Keratinocyte (primary cell): ENCODE measurements around the gene RYR2. TPM values are rescaled to one million over a fixed set of nuclear protein-coding genes. Genes with fewer than 3 reads are reported as not detected.

Source experiments
- DNase-seq: peaks from one replicate; pipeline ENCODE4 v3.0.0-alpha.2; 2011; ENCODE audit warnings: low read depth, missing footprints, low spot score
- FAIRE-seq: peaks from 2 replicates; lab custom pipeline; 2011; peaks lifted over from hg19 to GRCh38; lab: Jason Lieb, UNC
- H2AFZ ChIP-seq: 2 replicates; pipeline ENCODE4 v1.6.0; 2012; ENCODE audit warnings: low read length, control low read depth, inconsistent platforms; ENCODE audit not compliant: control insufficient read depth
- H3K27ac ChIP-seq: 2 replicates; pipeline ENCODE4 v1.5.1; 2011; ENCODE audit warnings: low read length; ENCODE audit not compliant: control insufficient read depth, insufficient read depth
- H3K27me3 ChIP-seq: 3 replicates; pipeline ENCODE4 v1.6.0; 2011; ENCODE audit warnings: low read length; ENCODE audit not compliant: control insufficient read depth, insufficient read depth; ENCODE audit errors: extremely low read depth
- H3K36me3 ChIP-seq, 2 experiments: 2 replicates in 1 of 2; 3 replicates in 1 of 2; pipeline ENCODE4 v1.5.1; 2011; ENCODE audit warnings: low read length in 2 of 2, mild to moderate bottlenecking in 1 of 2; ENCODE audit not compliant: control insufficient read depth in 2 of 2, insufficient read depth in 2 of 2; ENCODE audit errors: extremely low read depth in 1 of 2
- H3K4me1 ChIP-seq: 3 replicates; pipeline ENCODE4 v1.5.1; 2011; ENCODE audit warnings: low read length; ENCODE audit not compliant: control insufficient read depth, insufficient read depth; ENCODE audit errors: extremely low read depth
- H3K4me2 ChIP-seq: 3 replicates; pipeline ENCODE4 v1.6.0; 2011; ENCODE audit warnings: low read depth, low read length; ENCODE audit not compliant: control insufficient read depth, insufficient read depth; ENCODE audit errors: extremely low read depth
- H3K4me3 ChIP-seq, 3 experiments: fragments of 200-600 bp in 1 of 3; sonication (generic) in 1 of 3; 2 replicates in 2 of 3; 3 replicates in 1 of 3; pipeline ENCODE4 v1.5.1; 2011 to 2016; ENCODE audit warnings: low read length in 3 of 3, mild to moderate bottlenecking in 3 of 3, control low read depth in 2 of 3, inconsistent platforms in 1 of 3, low read depth in 1 of 3, mixed read lengths in 1 of 3, mixed run types in 1 of 3, moderate library complexity in 1 of 3; ENCODE audit not compliant: control insufficient read depth in 2 of 3, insufficient read depth in 2 of 3; ENCODE audit errors: extremely low read depth in 1 of 3
- H3K79me2 ChIP-seq: 2 replicates; pipeline ENCODE4 v1.6.0; 2012; ENCODE audit warnings: low read length; ENCODE audit not compliant: control insufficient read depth, insufficient read depth
- H3K9ac ChIP-seq: 3 replicates; pipeline ENCODE4 v1.6.0; 2011; ENCODE audit warnings: low read length; ENCODE audit not compliant: control insufficient read depth, insufficient read depth; ENCODE audit errors: extremely low read depth
- H3K9me1 ChIP-seq: 3 replicates; pipeline ENCODE4 v1.6.0; 2011; ENCODE audit warnings: low read length; ENCODE audit not compliant: control insufficient read depth, insufficient read depth; ENCODE audit errors: extremely low read depth
- H3K9me3 ChIP-seq: 2 replicates; pipeline ENCODE4 v1.5.1; 2012; ENCODE audit warnings: low read depth, low read length; ENCODE audit not compliant: control insufficient read depth
- H4K20me1 ChIP-seq: 3 replicates; pipeline ENCODE4 v1.6.0; 2011; ENCODE audit warnings: low read length; ENCODE audit not compliant: control insufficient read depth, insufficient read depth; ENCODE audit errors: extremely low read depth
- EZH2 ChIP-seq: IDR thresholded peaks from one replicate; pipeline ENCODE4 v1.6.1; 2012; ENCODE audit warnings: inconsistent platforms, mild to moderate bottlenecking, low read length, moderate library complexity
- dilution Hi-C: fragments of 300-500 bp; cut with MboI; formaldehyde crosslinking; loops from one replicate; pipeline ENCODE4 v1.7.0; 2020; ENCODE audit warnings: low sequenced_read_pairs; ENCODE audit not compliant: extremely low pct_ligation_motif_present
- polyA plus RNA-seq, 5 experiments: library from polyadenylated mRNA; depleted of rRNA in 3 of 5; stranded (reverse) in 3 of 5; stranded (forward) in 1 of 5; unstranded in 1 of 5; fragments of >200 nt; gene quantifications; 1 replicate in 1 of 5; 2 replicates in 3 of 5; 3 replicates in 1 of 5; pipeline versions ENCODE4 v1.2.1 to v1.2.3, GENCODE V29; 2011 to 2012; ENCODE audit warnings: missing spikeins in 2 of 5, low read depth in 1 of 5, low replicate concordance in 1 of 5
- TF ChIP-seq, protein P1 (sequence below), 3 experiments: IDR thresholded peaks in 1 of 3; conservative IDR thresholded peaks in 1 of 3; optimal IDR thresholded peaks in 1 of 3; 2 replicates in 2 of 3; 3 replicates in 1 of 3; pipeline versions ENCODE3 to v1.5.1; 2011; ENCODE audit warnings: low read length in 3 of 3, mild to moderate bottlenecking in 3 of 3, moderate library complexity in 2 of 3, control low read depth in 1 of 3, inconsistent platforms in 1 of 3; ENCODE audit not compliant: insufficient read depth in 2 of 3; ENCODE audit errors: extremely low read depth in 1 of 3

RYR2 gene
- polyA plus RNA-seq, 1 donor (not counting 4 experiments of a cell fraction or from before 2014, with no cell fraction given): 0.05 TPM

DNA sequence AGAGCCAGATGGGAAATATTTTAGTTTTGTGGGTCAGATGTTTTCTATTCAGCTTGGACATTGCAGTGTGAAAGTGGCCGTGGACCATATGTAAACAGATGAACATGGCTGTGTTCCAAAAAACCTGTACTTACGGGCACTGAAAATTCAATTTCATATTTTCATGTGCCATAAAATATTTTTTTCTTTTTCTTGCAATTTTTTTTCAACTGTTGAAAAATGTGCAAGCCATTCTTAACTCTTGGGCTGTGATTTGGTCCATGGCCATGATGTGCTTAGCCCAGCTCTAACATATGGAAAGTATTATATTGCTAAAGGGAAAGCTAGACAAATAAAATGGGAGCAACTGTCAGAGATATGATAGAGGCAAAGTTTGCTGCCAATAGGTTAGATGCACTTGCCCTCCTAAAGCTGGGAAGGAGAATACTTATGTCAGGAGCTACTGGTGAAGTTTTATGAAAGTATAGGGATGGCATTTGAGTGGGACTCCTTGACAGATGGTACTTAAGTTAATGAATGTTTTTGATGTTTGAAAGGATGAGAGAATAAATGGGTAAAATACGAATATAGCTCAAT lies 240.3 kb downstream of the RYR2 start:
- Histone ChIP-seq H4K20me1 (no peaks in the 10 kb centered on the region), H2AFZ (no peak overlapping the region), H3K4me1 (no peaks in the 10 kb centered on the region), H3K4me2 (no peak overlapping the region), H3K27me3 (no peaks in the 10 kb centered on the region), H3K36me3 (no peaks in the 10 kb centered on the region), H3K4me3 (no peak overlapping the region), H3K27ac (no peak overlapping the region), H3K9me1 (no peaks in the 10 kb centered on the region), H3K9ac (no peak overlapping the region), H3K9me3 (no peaks in the 10 kb centered on the region), H3K79me2 (no peaks in the 10 kb centered on the region)
- FAIRE-seq (no peak), DNase-seq (no peak)
- TF ChIP-seq, protein P1, sequence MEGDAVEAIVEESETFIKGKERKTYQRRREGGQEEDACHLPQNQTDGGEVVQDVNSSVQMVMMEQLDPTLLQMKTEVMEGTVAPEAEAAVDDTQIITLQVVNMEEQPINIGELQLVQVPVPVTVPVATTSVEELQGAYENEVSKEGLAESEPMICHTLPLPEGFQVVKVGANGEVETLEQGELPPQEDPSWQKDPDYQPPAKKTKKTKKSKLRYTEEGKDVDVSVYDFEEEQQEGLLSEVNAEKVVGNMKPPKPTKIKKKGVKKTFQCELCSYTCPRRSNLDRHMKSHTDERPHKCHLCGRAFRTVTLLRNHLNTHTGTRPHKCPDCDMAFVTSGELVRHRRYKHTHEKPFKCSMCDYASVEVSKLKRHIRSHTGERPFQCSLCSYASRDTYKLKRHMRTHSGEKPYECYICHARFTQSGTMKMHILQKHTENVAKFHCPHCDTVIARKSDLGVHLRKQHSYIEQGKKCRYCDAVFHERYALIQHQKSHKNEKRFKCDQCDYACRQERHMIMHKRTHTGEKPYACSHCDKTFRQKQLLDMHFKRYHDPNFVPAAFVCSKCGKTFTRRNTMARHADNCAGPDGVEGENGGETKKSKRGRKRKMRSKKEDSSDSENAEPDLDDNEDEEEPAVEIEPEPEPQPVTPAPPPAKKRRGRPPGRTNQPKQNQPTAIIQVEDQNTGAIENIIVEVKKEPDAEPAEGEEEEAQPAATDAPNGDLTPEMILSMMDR (optimal IDR thresholded peaks at IDR 0.05 in 1 of 3, IDR thresholded peaks at IDR 0.05 in 1 of 3, conservative IDR thresholded peaks at IDR 0.05 in 1 of 3; ENCODE audit: extremely low read depth in 1 of 3, insufficient read depth in 2 of 3, low read length in 3 of 3): no peak
- no peak for TF ChIP-seq EZH2
- dilution Hi-C loops: no loop called here

DNA sequence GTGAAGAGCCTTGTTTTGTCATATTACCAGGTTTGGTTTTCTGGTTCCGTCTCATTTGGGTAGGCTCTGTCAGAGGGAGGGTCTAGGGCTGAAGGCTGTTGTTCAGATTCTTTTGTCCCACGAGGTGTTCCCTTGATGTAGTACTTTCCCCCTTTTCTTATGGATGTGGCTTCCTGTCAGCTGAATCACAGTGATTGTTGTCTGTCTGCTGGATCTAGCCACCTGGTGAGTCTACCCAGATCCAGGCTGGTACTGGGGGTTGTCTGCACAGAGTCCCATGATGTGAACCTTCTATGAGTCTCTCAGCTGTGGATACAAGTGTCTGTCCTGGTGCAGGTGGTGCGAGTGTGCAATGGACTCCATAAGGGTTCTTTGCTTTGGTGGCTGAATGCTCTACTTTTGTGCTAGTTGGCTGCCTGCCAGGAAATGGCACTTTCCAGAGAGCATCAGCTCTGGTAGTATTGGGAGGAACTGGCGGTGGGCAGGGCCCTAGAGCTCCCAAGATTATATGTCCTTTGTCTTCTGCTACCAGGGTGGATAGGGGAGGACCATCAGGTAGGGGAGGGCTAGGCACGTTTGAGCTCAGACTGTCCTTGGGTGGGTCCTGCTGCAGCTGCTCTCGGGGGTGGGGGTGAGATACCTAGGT lies 246.0 kb downstream of the RYR2 start:
- Histone ChIP-seq H3K9me1 (no peaks in the 10 kb centered on the region), H3K27me3 (no peaks in the 10 kb centered on the region), H4K20me1 (no peaks in the 10 kb centered on the region), H3K9ac (no peak overlapping the region), H2AFZ (no peak overlapping the region), H3K4me1 (no peaks in the 10 kb centered on the region), H3K79me2 (no peaks in the 10 kb centered on the region), H3K27ac (no peak overlapping the region), H3K9me3 (no peaks in the 10 kb centered on the region), H3K4me2 (no peak overlapping the region), H3K36me3 (no peaks in the 10 kb centered on the region), H3K4me3 (no peak overlapping the region)
- TF ChIP-seq, protein P1 (optimal IDR thresholded peaks at IDR 0.05 in 1 of 3, IDR thresholded peaks at IDR 0.05 in 1 of 3, conservative IDR thresholded peaks at IDR 0.05 in 1 of 3; ENCODE audit: extremely low read depth in 1 of 3, insufficient read depth in 2 of 3, low read length in 3 of 3): no peak
- no peak for TF ChIP-seq EZH2
- DNase-seq: no peak
- no peak for FAIRE-seq
- dilution Hi-C loops: no loop called here
